DMS79 treated with DMSO at 0.1 percent for 48 hours (cell line): ENCODE results near the gene ZNF628.
A peak's percentile ranks its signal among the peaks of the same experiment; 100 is the strongest.

Source experiments
- DNase-seq: peaks from one replicate; lab custom pipeline; 2025; lab: John Stamatoyannopoulos, UW

ZNF628 gene

GRCh38 chr19:55451163-55451964 is 25.1 kb upstream of the ZNF628 start:
- DNase-seq, result no peak

DNA sequence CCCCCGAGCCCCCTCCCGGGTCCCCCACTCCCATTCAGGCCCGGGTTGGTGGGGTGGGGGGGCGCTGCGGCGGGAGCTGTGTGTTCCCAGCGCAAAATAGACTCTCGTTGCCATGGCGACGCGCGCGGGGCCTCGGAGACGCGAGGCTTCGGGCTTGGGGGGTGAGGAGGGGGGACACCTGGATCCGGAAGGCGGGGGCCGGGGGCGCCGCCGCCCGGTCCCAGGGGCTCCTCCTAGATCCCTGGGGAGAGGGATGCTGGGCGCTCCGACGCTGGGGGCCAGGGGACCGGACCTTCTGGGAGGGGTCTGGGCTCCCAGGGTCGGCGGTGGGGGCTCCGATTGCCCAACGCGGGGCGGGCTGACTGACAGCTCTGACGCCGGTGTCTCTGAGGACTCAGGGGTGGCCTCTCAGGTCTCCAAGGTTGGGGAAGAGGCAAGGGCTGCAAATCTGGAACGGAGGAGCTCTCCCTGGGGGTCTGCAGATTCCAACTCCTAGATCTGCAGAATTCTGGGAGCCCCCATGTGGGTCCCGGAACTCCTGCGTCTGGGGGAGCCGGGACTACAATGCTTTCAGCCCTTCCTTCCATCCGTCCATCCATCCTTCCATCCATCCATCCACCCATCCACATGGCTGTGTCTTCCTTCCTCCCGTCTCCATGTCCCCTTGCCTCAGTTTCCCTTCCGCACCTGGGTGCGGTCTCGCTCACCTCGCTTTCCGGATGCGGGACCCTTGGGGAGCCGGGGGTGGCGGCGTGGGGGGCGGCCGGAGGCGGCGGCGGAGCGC is 24.3 kb upstream of the ZNF628 start:
- no peak for DNase-seq

DNA sequence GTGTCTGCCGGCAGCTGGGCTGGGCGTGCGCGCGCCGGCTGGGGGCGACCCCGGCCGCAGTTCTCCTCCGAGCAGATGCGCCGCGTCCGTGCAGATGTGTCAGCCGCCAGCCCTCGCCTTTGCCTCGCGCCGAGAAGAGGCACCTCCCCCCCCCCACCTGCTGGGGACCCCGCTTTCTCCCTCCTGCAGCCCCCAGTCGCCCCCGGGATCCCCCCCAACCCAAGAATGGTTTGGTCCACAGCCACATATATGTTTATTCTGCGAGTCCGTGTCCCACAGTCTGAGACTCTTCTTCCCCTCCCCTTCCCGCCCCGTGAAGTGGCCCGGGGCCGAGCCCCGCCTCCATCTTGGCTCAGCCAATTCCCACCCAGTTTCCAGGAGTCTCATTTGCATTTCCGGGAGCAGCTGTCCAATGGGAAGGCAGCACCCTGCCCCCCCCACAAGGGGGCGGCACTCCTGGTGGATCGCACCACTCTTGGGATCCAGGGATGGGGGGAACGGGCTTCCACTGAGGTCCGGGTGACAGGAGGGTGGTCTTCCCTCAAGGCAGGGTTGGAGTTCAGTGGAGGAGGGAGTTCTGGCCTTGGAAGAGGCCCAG is 23.6 kb upstream of the ZNF628 start:
- peak; percentile 76 for DNase-seq

DNA sequence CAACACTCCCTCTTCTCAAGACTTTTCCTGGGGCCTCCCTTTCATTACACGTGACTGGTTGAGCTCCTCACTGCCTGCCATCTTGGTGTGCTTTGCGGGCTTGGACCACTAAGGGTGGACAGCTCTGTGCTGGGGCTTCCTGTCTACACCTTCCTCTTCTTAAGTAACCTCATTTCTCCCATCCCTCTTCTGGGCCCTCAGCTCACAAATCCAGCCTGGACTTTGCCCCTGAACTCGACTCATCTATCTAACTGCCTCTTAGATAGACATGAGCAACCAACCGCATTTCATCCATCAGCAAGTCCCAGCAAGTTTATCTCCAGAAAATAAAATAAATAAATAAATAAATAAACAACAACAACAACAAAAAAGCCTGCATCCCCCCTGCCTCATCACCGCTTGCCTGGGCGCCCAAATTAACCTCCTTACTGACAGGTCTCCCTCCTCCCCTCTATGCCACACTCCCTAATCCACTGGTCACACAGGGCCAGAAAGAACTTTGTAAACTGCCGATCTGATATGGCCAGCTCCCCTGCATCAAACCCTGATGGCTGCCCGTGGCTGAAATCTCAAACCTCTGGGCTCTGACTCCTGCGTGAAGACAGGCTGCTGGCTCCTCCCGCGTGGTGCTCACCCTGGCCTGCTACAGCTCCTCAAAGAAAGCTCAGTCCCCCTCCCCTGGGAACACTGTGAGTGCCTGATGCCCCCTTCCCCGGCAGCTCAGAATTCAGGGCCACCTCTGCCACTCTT is 22.7 kb upstream of the ZNF628 start:
- DNase-seq, result no peak

DNA sequence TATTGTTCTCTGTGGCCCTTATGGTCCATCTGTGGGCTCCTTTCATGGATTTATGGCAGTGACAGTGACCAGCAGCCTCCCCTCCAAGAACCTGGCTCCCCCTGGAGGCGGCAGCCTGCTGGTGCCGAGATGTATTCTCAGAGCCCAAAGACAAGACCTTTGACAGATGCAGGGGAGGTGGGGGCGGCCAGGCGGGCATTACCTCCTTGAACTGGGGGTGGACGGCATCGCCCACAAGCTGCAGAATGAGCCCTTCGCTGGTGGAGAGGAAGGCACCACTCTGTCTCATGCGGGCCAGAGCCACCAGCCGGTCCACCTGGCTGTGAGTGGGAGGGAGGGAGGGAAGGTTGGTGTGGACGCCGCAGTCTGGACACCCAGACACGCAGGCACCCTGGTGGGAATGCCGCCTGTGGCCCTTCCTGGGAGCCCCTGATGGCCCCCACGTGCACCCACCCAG is 21.6 kb upstream of the ZNF628 start:
- DNase-seq, result no peak

GRCh38 chr19:55455576-55456235 is 20.7 kb upstream of the ZNF628 start:
- DNase-seq, result no peak

DNA sequence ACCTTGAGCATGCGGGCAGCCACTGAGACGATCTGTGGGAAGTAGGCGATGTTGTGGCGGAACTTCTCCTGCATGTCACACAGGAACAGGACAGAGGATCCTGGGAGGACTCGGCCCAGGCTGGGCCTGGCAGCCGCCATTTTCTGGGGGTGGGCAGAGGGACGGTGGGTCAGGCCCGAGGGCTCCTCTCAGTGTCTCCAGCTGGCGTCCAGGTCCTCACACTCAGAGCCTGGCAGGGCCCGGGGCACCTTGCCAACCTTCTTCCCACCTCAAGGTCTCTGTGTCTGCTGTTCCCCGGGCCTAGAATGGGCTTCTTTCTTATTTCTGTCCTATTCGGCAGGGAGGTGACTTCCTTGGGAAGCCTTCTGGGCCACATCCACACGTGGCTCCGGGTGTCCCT is 20.1 kb upstream of the ZNF628 start:
- no peak for DNase-seq

DNA sequence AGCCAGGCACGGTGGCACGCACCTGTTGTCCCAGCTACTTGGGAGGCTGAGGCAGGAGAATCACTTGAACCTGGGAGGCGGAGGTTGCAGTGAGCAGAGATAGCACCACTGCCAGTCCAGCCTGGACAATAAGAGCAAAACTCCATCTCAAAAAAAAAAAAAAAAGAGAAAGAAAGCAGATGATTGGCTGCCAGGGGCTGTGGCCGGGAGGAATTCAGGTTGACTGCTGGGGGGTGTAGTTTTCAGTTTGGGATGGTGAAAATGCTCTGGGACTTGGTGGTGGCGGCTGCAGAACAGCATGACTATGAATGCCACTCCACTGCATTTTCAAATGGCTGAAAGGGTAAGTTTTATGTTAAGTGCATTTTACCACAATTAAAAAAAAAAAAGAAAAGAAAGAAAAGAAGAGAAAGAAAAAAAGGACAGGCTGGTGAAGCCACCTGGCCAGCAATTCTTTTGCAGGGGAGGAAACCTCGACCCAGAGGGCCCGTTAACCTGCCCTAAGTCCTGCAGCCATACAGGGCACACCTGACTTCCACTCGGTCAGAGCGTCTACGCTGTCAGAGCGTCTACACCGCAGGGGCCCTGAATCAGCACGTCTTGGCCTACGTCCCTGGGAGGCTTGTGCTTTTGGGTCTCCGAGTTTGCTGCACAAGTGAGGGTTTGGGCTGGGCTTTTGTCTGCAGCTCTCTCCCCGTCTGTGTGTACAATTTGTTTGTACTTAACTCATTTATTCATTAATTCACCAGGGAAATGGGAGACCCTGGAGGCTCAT is 18.5 kb upstream of the ZNF628 start:
- DNase-seq, result peak; percentile 47

DNA sequence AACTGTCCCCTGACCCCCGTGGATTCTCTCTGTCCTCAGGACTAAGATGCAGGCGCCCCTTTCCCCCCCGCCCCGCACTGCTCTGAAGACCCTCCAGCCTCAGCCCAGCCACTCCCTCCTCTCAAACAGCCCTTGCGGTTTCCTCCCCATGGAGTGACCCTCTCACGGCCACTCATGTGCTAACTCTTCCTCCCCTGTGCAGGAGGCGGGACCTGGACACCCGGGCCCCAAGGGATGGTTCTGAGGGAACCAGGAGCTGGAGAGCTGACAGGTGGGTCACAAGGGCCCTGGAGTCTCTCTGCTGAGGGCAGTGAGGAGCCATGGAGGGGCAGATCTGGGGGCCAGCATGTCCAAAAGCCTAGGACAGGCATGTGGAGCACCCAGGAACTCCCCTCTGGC is 16.9 kb upstream of the ZNF628 start:
- peak; percentile 81 for DNase-seq

DNA sequence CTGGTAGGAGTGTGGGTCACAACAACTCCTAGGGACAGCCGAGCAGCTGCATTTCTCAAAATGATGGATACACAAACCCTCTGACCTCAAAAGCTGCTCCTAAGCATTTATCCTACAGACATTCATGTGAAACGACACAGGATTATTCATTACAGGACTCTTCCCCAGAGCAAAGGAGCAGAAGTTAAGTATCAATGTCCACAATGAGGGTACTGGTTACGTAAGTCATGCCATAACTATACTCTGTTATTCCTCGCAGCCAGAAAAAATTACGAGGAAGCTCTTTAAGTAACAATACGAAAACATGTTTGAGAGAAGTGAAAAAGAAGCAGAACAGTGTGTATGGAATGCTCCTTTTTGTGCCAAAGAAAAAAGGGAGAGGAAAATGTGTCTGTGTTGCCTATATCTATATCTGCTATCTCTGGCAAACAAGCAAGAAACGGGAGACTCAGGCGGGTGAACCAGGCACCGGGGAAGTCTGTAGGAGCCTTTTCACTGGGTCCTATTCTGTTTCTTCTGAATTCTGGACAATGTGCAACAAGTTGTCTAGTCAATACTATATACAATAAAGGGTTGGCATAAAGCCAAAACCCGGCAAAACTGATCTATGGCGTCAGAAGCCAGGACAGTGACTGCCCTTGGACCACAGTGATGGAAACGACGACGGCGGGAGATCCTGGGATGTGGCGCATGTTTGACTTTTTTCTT is 16.3 kb upstream of the ZNF628 start:
- peak; percentile 69 for DNase-seq

GRCh38 chr19:55460670-55461258 is 15.7 kb upstream of the ZNF628 start:
- DNase-seq, result peak; percentile 82

GRCh38 chr19:55461259-55461973 is 15.0 kb upstream of the ZNF628 start, which contains the start of gene ISOC2:
Gene ISOC2, minus strand, starts transcription at chr19:55461642. Its CDS starts 5,156 bp downstream, at chr19:55456486.
- peak; percentile 98 for DNase-seq

- DNase-seq, result no peak
These were observed 14.3 kb upstream of the ZNF628 start for GRCh38 chr19:55461974-55462626.

- no peak for DNase-seq
These were observed 13.7 kb upstream of the ZNF628 start for GRCh38 chr19:55462722-55463121.

- DNase-seq, result no peak
These were observed 12.8 kb upstream of the ZNF628 start for GRCh38 chr19:55463583-55464031.

DNA sequence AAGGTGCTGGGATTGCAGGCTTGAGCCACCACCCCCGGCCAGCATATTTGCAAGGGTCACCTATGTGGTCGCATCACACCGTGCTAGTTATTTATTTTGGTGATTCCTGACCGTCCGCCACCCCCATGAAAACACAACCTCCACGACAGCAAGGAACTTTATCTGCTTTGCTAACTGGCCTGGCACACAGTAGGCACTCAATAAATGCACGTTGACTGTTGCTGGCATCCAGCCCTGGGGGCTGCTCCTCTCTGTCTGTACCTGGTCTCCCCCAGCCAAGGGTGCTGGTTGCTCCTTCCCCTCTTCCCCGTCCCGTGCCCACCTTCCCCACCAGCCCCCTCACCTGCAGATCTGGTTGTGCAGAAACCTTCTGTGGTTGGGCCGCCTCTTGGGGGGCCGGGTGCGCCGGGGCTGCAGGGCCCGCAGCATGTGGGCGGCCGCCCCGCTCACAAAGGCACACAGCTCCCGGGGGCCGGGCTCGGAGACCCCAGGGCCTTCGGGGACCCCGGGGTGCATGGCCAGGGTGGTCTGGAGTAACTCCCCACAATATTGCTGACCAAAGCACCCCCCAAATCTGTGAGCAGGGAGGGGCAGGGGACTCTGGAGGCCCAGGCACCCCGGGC is 12.3 kb upstream of the ZNF628 start:
- no peak for DNase-seq

DNA sequence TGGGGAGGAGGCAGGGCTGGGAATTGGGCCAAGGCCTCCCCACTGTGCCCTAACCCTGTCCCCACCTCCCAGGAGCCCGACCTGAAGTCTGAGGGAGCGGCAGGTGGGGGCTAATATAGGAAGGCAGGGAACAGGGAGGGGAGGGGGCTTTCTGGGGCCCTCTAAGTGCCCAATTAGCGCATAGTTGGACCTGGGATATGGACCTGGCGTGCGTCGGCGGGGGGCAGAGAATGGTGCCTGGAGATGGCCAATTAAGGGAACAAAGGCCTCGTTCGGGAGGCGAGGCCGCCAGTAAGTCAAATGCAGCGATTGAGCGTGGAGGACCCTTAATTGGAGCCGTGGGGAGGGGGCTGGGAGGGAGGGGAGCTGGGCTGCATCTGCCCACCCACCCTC is 11.8 kb upstream of the ZNF628 start, which contains the start of gene C19orf85:
C19orf85 (minus strand) TSS at position 90 of the 393 bp plus-strand sequence. CDS start 197 bp downstream, outside the sequence.
- no peak for DNase-seq
